GM18517 (cell line): ENCODE data around the gene MACROH2A1.

Experiments
- ATAC-seq: cut with Tn5 transposase; IDR thresholded peaks from one replicate; pipeline ENCODE4 v1.9.1; 2021; ENCODE audit warnings: mild to moderate bottlenecking, moderate library complexity; ENCODE audit not compliant: unreplicated experiment

MACROH2A1 gene

GRCh38 chr5:135320718-135321484 lies 78.1 kb downstream of the MACROH2A1 start:
- ATAC-seq: no peak

DNA sequence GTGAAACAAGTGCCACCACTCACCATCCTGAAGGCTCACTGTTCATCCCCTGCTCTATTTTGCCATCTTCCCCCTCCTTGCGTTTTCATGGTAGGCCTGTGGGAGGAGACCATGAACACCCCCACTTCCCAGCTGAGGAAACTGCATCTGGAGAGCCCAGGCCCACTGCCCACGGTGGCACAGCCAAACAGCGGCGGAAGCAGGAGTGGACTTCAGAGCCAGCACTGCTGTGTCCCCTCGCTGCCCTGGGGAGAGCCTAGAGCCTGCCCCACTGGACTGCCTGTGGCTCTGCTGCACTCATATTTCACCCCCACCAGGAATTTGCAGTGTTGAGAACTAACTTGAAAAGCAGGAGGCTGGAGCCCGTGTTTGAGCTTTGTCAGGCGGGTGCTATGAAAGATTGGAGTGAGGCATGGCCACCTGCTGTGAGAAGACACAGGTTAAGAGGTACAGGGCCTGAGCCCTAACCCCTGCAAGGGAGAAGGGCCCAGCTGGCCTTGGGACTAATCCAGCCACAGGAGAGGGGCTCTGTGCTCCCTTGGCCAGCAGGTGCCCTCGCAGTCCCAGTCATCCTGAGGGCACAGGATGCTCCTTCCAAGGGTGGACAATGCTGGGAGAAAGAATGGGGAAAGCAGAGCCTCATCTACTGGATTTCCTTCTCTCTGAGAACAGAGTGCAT lies 79.0 kb downstream of the MACROH2A1 start:
- no peak for ATAC-seq

GRCh38 chr5:135319458-135319857 lies 79.6 kb downstream of the MACROH2A1 start:
- ATAC-seq: no peak

DNA sequence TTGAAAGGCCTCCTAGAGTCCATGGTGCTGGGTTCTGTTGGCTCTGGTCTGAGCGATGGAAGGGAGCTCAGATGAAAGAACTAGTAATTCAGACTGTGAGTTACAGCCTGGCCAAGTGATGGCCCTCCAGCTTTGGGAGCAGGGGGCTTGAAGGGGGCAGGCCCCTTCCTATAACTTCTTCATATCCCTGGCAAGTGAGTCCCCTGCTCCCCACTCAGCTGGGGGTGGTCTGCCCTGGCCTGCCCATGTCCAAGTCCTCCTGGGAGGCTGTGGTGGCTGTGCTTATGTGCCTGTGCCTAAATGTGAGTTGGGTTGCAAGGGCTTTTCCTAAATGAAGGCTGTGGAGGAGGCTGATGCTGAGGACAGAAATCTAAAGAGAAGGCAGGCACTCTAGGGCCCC lies 80.1 kb downstream of the MACROH2A1 start:
- no peak for ATAC-seq

GRCh38 chr5:135318037-135318436 lies 81.0 kb downstream of the MACROH2A1 start:
- ATAC-seq: no peak

- ATAC-seq: no peak
These were observed 81.7 kb downstream of the MACROH2A1 start for GRCh38 chr5:135317286-135317685.

- no peak for ATAC-seq
These were observed 83.6 kb downstream of the MACROH2A1 start for GRCh38 chr5:135315386-135315785.

GRCh38 chr5:135313946-135314345 lies 85.1 kb downstream of the MACROH2A1 start:
- no peak for ATAC-seq

DNA sequence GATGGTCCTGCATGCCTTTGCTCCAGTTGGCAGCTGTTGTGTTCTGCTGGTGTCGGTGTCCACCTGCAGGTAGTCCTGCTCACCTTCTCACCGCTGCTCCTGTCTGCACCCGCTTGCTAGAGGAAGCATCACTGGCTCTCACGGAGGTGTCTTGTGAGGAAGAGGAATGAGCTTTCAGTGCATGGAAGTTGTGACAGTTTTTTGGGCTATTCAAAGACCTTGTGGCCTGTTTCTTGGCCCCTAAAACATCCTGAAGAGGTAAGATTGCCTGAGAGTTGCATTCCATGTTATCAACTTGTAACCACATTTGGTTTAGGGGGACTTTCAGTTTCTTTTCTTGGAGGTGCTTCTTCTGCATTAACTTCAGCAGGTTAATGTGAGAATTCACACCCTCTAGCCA lies 85.6 kb downstream of the MACROH2A1 start:
- no peak for ATAC-seq

GRCh38 chr5:135312255-135312935 lies 86.6 kb downstream of the MACROH2A1 start:
- no peak for ATAC-seq

DNA sequence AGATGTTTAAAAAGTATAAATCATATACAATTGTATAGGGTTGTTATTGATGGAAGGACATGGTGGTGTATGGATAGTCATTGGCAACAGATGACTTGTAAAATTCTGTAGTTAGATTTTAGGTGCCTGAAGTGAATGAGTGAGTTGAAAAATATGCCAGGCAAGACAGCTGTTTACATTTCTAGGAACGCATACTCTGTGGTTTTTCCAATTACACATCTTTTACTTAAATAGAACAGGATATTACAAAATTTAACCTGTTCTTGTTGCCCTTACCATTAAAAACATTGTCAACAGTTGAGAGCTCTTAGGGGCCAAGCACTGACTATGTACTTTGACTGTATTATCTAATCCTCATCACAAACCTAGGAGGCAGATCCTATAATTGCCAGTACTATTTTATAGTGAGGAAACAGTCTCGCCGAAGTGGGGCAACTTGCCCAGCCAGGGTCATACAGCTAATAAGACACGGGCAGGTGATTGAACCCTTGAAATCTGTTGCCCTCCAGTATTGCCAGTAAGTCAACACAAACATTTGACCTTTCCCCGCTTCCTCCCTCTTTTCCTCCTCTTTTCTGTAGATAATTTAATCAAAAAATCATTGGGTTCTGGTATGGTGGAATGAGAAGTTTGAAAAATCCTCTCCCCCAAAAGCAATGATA lies 88.6 kb downstream of the MACROH2A1 start:
- ATAC-seq: no peak

GRCh38 chr5:135309391-135310327 lies 89.4 kb downstream of the MACROH2A1 start:
- no peak for ATAC-seq

DNA sequence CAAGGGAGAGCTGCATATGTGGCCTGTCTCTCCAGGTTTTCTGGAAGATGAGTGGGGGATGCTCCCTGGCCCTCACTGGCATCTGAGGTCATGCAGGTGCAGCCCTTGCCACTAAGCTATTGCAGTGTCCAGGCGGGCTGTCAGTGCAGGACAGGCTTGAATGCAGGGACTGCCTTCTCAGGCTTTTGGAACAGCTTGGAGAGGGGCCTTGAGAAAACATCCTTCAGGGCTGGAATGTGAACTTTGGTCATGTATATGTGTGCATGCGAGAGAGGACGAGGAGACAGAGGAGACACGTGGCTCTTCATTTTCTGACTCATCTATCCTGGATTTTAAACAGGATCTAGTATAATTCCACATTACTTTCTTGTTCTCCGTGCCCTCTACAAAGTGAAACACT lies 90.3 kb downstream of the MACROH2A1 start:
- no peak for ATAC-seq

DNA sequence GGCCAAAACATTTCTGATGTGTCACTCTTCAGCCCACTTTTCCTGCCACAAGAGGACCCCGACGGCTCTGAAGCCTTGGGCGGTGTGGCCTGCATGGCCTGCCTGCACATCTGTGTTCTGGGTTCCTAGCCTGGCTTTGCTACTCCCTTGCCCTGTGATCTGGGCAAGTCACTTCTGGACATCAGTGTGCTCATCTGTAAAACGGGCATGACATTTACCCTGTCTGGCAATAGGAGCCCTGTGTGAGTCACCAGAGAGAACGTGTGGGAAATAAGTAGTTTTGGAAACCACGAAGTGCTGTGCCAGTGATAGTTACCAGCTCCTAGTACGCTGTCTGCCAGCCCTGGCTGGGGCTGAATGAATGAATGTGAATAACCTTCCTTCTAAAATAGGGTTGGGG lies 90.8 kb downstream of the MACROH2A1 start:
- no peak for ATAC-seq

- no peak for ATAC-seq
These were observed 91.7 kb downstream of the MACROH2A1 start for GRCh38 chr5:135307143-135307903.

GRCh38 chr5:135306557-135306956 lies 92.5 kb downstream of the MACROH2A1 start:
- ATAC-seq: no peak

- no peak for ATAC-seq
These were observed 94.4 kb downstream of the MACROH2A1 start for GRCh38 chr5:135304352-135305221.

GRCh38 chr5:135303582-135304173 lies 95.4 kb downstream of the MACROH2A1 start:
- ATAC-seq: no peak
